Glutamatergic neuron (in vitro differentiated cells): ENCODE measurements around the gene RPP25L. TPM values are rescaled to one million over a fixed set of nuclear protein-coding genes. Genes with fewer than 3 reads are reported as not detected.

Experiments
- DNase-seq: peaks from one replicate; pipeline ENCODE4 v3.0.0; 2022
- H3K27ac Mint-ChIP-seq: one replicate; pipeline ENCODE4 v1.8.0; 2020; ENCODE audit warnings: mild to moderate bottlenecking, mixed read lengths, inconsistent platforms; ENCODE audit not compliant: unreplicated experiment
- H3K27me3 Mint-ChIP-seq: one replicate; pipeline ENCODE4 v1.8.0; 2020; ENCODE audit warnings: mild to moderate bottlenecking, moderate library complexity, mixed read lengths, inconsistent platforms; ENCODE audit not compliant: unreplicated experiment
- H3K36me3 Mint-ChIP-seq: one replicate; pipeline ENCODE4 v1.8.0; 2020; ENCODE audit warnings: mild to moderate bottlenecking, mixed read lengths, inconsistent platforms; ENCODE audit not compliant: unreplicated experiment
- H3K4me1 Mint-ChIP-seq: one replicate; pipeline ENCODE4 v1.8.0; 2020; ENCODE audit warnings: mild to moderate bottlenecking, low read depth, mixed read lengths, inconsistent platforms; ENCODE audit not compliant: unreplicated experiment
- H3K4me3 Mint-ChIP-seq: one replicate; pipeline ENCODE4 v1.8.0; 2020; ENCODE audit warnings: mild to moderate bottlenecking, mixed read lengths, inconsistent platforms; ENCODE audit not compliant: unreplicated experiment
- H3K9me3 Mint-ChIP-seq: one replicate; pipeline ENCODE4 v1.8.0; 2020; ENCODE audit warnings: mild to moderate bottlenecking, moderate library complexity, mixed read lengths, inconsistent platforms; ENCODE audit not compliant: unreplicated experiment
- total RNA-seq: library from RNA; stranded (reverse); fragmentation: NEBNext Ultra II Directional; extraction: Animal tissue kit (Norgen Biotek cat#: 25700); gene quantifications from one replicate; pipeline ENCODE4 v1.2.1, GENCODE V29; 2021; ENCODE audit not compliant: unreplicated experiment
- TF ChIP-seq, protein P1 (sequence below): fragments of 200-600 bp; sonication (generic); IDR thresholded peaks from one replicate; pipeline ENCODE4 v1.5.0; 2021; ENCODE audit not compliant: partially characterized antibody, unreplicated experiment

RPP25L gene
- total RNA-seq, 1 donor from 2014 or later, result 12.6 TPM

DNA sequence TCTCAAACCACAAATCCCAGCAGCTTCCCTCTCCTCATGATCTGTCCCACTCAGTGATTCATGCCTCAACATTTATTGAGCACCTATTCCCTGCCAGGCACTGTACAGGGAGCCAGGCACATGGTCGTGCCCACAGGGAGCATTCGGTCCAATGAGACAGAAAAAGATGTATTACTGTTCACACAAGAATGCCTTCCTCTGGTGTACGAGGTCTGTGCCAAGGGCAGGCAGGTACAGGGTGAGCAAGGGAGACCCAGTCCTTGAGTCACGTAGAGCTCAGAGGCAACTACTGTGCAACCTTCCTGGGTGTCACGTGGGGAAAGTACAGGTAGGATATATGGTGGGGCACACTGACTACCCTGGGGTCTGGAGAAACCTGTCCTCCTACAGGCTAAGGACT is 26.9 kb downstream of the RPP25L start:
- Mint-ChIP-seq H3K27ac (no peak overlapping the region), H3K9me3 (peaks cover 26% of the 10 kb centered on the region), H3K36me3 (peaks cover 13% of the 10 kb centered on the region), H3K4me3 (peak overlapping the region; percentile 41), H3K27me3 (peaks cover 25% of the 10 kb centered on the region), H3K4me1 (peaks cover 59% of the 10 kb centered on the region)
- no peak for DNase-seq
- TF ChIP-seq, protein P1, sequence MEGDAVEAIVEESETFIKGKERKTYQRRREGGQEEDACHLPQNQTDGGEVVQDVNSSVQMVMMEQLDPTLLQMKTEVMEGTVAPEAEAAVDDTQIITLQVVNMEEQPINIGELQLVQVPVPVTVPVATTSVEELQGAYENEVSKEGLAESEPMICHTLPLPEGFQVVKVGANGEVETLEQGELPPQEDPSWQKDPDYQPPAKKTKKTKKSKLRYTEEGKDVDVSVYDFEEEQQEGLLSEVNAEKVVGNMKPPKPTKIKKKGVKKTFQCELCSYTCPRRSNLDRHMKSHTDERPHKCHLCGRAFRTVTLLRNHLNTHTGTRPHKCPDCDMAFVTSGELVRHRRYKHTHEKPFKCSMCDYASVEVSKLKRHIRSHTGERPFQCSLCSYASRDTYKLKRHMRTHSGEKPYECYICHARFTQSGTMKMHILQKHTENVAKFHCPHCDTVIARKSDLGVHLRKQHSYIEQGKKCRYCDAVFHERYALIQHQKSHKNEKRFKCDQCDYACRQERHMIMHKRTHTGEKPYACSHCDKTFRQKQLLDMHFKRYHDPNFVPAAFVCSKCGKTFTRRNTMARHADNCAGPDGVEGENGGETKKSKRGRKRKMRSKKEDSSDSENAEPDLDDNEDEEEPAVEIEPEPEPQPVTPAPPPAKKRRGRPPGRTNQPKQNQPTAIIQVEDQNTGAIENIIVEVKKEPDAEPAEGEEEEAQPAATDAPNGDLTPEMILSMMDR, result no peak

DNA sequence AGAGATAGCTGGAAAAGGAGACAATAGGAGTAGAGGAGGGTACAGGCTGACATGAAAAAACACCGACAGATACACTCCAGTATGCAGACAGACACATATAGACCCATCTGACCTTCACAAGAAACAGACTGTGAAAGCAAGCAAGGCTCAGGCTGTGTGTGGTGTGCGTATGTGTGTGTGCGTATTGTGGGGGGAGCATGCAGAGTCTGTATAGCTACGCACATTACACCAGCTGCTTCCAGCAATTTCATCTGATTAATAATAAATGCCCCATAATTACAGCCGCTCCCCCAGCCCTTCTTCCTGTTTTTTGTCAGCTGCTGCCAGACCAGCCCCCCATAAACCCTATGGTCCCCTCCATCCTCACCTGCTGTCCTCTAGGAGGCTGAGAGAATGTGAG is 29.1 kb downstream of the RPP25L start:
- Mint-ChIP-seq H3K27me3 (peaks cover 22% of the 10 kb centered on the region), H3K36me3 (peaks cover 4% of the 10 kb centered on the region), H3K4me3 (peak overlapping the region; percentile 51), H3K4me1 (peaks cover 63% of the 10 kb centered on the region), H3K27ac (peak overlapping the region; percentile 19), H3K9me3 (peaks cover 16% of the 10 kb centered on the region)
- TF ChIP-seq, protein P1, result no peak
- DNase-seq, result no peak

DNA sequence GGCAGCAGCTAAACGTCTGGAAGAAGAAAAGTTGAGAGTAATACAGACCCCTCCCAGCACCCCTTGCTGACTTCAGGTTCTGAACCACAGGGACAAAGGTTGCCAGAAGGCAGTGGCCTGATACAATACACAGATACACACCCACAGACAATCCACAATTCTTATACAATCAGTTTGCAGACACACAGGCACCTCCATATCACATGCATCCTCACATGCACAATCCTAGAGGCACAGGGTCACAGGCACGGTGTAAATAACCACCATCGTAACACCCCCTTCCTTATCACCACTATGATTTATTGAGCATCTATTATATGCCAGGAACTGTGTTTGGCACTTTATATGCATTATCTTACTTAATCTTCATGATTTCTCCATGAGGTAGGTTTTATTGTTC is 30.6 kb downstream of the RPP25L start:
- DNase-seq, result no peak
- H3K4me1 Mint-ChIP-seq, result peaks cover 64% of the 10 kb centered on the region
- H3K4me3 Mint-ChIP-seq, result peak overlapping the region; percentile 32
- TF ChIP-seq, protein P1, result no peak
- peaks cover 12% of the 10 kb centered on the region for H3K9me3 Mint-ChIP-seq
- peaks cover 20% of the 10 kb centered on the region for H3K27me3 Mint-ChIP-seq
- H3K27ac Mint-ChIP-seq, result peak overlapping the region; percentile 28
- H3K36me3 Mint-ChIP-seq, result peaks cover 4% of the 10 kb centered on the region

DNA sequence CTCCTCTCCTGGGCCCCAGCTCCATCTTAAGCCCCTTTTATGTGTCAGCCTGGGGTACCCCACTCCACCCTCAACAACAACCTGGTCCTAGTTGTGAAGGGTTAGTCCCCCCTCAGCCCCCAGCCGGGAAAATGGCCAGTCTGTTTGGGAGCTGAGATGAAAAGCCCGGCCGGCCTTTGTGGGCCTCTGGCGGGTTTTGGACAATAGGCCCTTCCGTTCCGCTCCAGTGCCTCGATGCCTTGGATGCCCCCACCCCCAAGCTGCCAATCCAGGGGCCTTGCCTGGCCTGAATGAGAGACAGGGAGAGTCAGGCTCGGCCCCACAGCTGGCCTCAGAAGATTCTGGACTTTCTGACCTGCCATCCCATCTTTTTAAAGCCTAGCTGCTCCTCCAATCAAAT is 31.5 kb downstream of the RPP25L start:
- peaks cover 62% of the 10 kb centered on the region for H3K4me1 Mint-ChIP-seq
- TF ChIP-seq, protein P1, result no peak
- H3K9me3 Mint-ChIP-seq, result peaks cover 13% of the 10 kb centered on the region
- H3K4me3 Mint-ChIP-seq, result peak overlapping the region; percentile 93
- DNase-seq, result peak; percentile 34
- H3K27ac Mint-ChIP-seq, result peak overlapping the region; percentile 86
- peaks cover 24% of the 10 kb centered on the region for H3K27me3 Mint-ChIP-seq
- H3K36me3 Mint-ChIP-seq, result peaks cover 4% of the 10 kb centered on the region

DNA sequence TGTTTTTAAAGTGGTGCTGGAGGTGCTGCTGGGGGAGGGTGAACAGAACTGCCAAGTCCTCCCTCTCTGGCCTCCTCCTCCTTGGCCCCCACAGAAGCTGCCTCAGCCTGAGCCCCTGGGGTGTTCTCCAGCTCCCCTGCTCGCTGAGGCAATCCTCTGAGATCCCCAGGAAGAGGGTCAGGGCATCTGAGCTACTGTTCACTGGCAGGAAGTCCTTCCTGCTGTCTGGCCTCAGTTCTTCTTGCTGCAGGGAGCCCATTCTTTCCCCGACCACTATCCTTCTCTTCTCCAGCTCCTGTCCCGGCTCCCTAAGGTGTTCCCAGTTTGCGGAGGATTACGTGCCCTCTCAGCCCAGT is 32.1 kb downstream of the RPP25L start:
- H3K27me3 Mint-ChIP-seq, result peaks cover 24% of the 10 kb centered on the region
- DNase-seq, result no peak
- peaks cover 13% of the 10 kb centered on the region for H3K9me3 Mint-ChIP-seq
- TF ChIP-seq, protein P1, result no peak
- H3K4me3 Mint-ChIP-seq, result peak overlapping the region; percentile 93
- peaks cover 4% of the 10 kb centered on the region for H3K36me3 Mint-ChIP-seq
- peaks cover 63% of the 10 kb centered on the region for H3K4me1 Mint-ChIP-seq
- H3K27ac Mint-ChIP-seq, result peak overlapping the region; percentile 86
